SK-N-SH treated with all-trans-retinoic acid at 6 μM for 48 hours (cell line): ENCODE measurements around the gene RNF207.

Source experiments
- ATAC-seq: fragments of 200-7000 bp; cut with Tn5 transposase; 3 replicates; pipeline ENCODE4 v1.9.1; 2020; ENCODE audit warnings: mild to moderate bottlenecking, moderate library complexity
- ARNTL ChIP-seq: fragments of 450-650 bp; formaldehyde crosslinking; IDR thresholded peaks from 2 replicates; pipeline ENCODE4 v1.5.0; 2020; ENCODE audit warnings: low read depth, mild to moderate bottlenecking, moderate library complexity, borderline replicate concordance
- CSDC2 ChIP-seq: fragments of 250-450 bp; sonication (Bioruptor Pico); IDR thresholded peaks from 2 replicates; pipeline ENCODE4 v1.5.0; 2020; ENCODE audit warnings: mild to moderate bottlenecking, moderate library complexity
- ESRRG ChIP-seq: fragments of 250-450 bp; sonication (Bioruptor Pico); IDR thresholded peaks from 2 replicates; pipeline ENCODE4 v1.6.1; 2021; ENCODE audit warnings: mild to moderate bottlenecking
- GLIS3 ChIP-seq: fragments of 250-450 bp; sonication (Bioruptor Pico); IDR thresholded peaks from 2 replicates; pipeline ENCODE4 v1.5.0; 2020; ENCODE audit warnings: mild to moderate bottlenecking, moderate library complexity
- OSR1 ChIP-seq: fragments of 250-450 bp; sonication (Bioruptor Pico); IDR thresholded peaks from 2 replicates; pipeline ENCODE4 v1.8.0; 2022; ENCODE audit warnings: moderate library complexity, mild to moderate bottlenecking, inconsistent platforms
- RARB ChIP-seq: fragments of 250-450 bp; sonication (Bioruptor Pico); IDR thresholded peaks from 2 replicates; pipeline ENCODE4 v1.8.0; 2021; ENCODE audit warnings: mild to moderate bottlenecking, moderate library complexity
- TCF4 ChIP-seq: fragments of 250-450 bp; sonication (Bioruptor Pico); IDR thresholded peaks from 2 replicates; pipeline ENCODE4 v1.8.0; 2021; ENCODE audit warnings: mild to moderate bottlenecking, moderate library complexity, borderline replicate concordance
- ZC3H10 ChIP-seq: fragments of 250-450 bp; sonication (Bioruptor Pico); IDR thresholded peaks from 2 replicates; pipeline ENCODE4 v1.5.1; 2021; ENCODE audit warnings: mild to moderate bottlenecking, moderate library complexity
- ZFP3 ChIP-seq: fragments of 250-450 bp; sonication (Bioruptor Pico); IDR thresholded peaks from 2 replicates; pipeline ENCODE4 v1.5.0; 2020; ENCODE audit warnings: mild to moderate bottlenecking, moderate library complexity
- ZFP30 ChIP-seq: fragments of 450-650 bp; formaldehyde crosslinking; IDR thresholded peaks from 2 replicates; pipeline ENCODE4 v1.5.0; 2022; ENCODE audit warnings: mild to moderate bottlenecking, moderate library complexity
- ZNF565 ChIP-seq: fragments of 450-650 bp; formaldehyde crosslinking; conservative IDR thresholded peaks from 2 replicates; pipeline ENCODE4 v1.5.0; 2020; ENCODE audit warnings: low read depth, mild to moderate bottlenecking, moderate library complexity
- ZNF8 ChIP-seq: fragments of 450-650 bp; formaldehyde crosslinking; IDR thresholded peaks from 2 replicates; pipeline ENCODE4 v1.5.0; 2020; ENCODE audit warnings: mild to moderate bottlenecking, moderate library complexity
- TF ChIP-seq, protein P1 (sequence below): fragments of 250-450 bp; sonication (Bioruptor Pico); IDR thresholded peaks from 2 replicates; pipeline ENCODE4 v1.5.0; 2020; ENCODE audit warnings: mild to moderate bottlenecking, moderate library complexity
- TF ChIP-seq, protein P2 (sequence below): fragments of 250-450 bp; sonication (Bioruptor Pico); IDR thresholded peaks from 2 replicates; pipeline ENCODE4 v1.8.0; 2021; ENCODE audit warnings: low read depth, mild to moderate bottlenecking, moderate library complexity, borderline replicate concordance
- TF ChIP-seq, protein P3 (sequence below): fragments of 250-450 bp; sonication (Bioruptor Pico); IDR thresholded peaks from 2 replicates; pipeline ENCODE4 v1.5.1; 2021; ENCODE audit warnings: mild to moderate bottlenecking, moderate library complexity
- TF ChIP-seq, protein P4 (sequence below): fragments of 250-450 bp; sonication (Bioruptor Pico); IDR thresholded peaks from 2 replicates; pipeline ENCODE4 v1.5.1; 2020; ENCODE audit warnings: low read depth, mild to moderate bottlenecking, moderate library complexity

The RNF207 gene

DNA sequence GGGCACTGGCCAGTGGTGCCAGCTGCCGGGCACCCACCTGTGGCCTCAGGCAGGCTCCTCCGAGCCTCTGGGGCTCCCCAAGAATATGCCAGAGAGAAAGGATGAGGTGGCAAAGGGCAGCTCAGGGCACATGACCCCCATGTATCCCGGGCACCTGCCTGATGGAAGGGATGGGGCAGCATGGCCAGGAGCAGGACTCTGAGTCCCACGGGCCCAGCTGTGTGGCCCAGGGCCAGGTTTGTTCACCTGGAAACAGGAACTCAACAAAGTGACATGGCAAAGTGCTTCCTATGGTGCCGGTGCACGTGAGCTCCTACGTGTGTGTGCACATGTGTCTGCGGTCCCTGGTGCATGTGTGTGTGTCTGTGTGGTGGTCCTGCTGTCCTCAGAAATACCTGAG lies 64.5 kb downstream of the RNF207 start:
- TF ChIP-seq TCF4 (no peak), ZC3H10 (CRISPR knock-in tag) (no peak), ZNF8 (CRISPR knock-in tag) (no peak), ZNF565 (CRISPR knock-in tag) (no peak), CSDC2 (no peak), ARNTL (no peak), GLIS3 (no peak), OSR1 (CRISPR knock-in tag) (no peak), RARB (CRISPR knock-in tag) (no peak), ZFP30 (no peak), ZFP3 (CRISPR knock-in tag) (no peak), ESRRG (CRISPR knock-in tag) (no peak)
- TF ChIP-seq, protein P1, sequence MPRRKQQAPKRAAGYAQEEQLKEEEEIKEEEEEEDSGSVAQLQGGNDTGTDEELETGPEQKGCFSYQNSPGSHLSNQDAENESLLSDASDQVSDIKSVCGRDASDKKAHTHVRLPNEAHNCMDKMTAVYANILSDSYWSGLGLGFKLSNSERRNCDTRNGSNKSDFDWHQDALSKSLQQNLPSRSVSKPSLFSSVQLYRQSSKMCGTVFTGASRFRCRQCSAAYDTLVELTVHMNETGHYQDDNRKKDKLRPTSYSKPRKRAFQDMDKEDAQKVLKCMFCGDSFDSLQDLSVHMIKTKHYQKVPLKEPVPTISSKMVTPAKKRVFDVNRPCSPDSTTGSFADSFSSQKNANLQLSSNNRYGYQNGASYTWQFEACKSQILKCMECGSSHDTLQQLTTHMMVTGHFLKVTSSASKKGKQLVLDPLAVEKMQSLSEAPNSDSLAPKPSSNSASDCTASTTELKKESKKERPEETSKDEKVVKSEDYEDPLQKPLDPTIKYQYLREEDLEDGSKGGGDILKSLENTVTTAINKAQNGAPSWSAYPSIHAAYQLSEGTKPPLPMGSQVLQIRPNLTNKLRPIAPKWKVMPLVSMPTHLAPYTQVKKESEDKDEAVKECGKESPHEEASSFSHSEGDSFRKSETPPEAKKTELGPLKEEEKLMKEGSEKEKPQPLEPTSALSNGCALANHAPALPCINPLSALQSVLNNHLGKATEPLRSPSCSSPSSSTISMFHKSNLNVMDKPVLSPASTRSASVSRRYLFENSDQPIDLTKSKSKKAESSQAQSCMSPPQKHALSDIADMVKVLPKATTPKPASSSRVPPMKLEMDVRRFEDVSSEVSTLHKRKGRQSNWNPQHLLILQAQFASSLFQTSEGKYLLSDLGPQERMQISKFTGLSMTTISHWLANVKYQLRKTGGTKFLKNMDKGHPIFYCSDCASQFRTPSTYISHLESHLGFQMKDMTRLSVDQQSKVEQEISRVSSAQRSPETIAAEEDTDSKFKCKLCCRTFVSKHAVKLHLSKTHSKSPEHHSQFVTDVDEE, result no peak
- TF ChIP-seq, protein P2, sequence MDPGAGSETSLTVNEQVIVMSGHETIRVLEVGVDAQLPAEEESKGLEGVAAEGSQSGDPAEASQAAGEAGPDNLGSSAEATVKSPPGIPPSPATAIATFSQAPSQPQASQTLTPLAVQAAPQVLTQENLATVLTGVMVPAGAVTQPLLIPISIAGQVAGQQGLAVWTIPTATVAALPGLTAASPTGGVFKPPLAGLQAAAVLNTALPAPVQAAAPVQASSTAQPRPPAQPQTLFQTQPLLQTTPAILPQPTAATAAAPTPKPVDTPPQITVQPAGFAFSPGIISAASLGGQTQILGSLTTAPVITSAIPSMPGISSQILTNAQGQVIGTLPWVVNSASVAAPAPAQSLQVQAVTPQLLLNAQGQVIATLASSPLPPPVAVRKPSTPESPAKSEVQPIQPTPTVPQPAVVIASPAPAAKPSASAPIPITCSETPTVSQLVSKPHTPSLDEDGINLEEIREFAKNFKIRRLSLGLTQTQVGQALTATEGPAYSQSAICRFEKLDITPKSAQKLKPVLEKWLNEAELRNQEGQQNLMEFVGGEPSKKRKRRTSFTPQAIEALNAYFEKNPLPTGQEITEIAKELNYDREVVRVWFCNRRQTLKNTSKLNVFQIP (CRISPR knock-in tag), result no peak
- TF ChIP-seq, protein P3, sequence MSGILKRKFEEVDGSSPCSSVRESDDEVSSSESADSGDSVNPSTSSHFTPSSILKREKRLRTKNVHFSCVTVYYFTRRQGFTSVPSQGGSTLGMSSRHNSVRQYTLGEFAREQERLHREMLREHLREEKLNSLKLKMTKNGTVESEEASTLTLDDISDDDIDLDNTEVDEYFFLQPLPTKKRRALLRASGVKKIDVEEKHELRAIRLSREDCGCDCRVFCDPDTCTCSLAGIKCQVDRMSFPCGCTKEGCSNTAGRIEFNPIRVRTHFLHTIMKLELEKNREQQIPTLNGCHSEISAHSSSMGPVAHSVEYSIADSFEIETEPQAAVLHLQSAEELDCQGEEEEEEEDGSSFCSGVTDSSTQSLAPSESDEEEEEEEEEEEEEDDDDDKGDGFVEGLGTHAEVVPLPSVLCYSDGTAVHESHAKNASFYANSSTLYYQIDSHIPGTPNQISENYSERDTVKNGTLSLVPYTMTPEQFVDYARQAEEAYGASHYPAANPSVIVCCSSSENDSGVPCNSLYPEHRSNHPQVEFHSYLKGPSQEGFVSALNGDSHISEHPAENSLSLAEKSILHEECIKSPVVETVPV, result no peak
- TF ChIP-seq, protein P4, sequence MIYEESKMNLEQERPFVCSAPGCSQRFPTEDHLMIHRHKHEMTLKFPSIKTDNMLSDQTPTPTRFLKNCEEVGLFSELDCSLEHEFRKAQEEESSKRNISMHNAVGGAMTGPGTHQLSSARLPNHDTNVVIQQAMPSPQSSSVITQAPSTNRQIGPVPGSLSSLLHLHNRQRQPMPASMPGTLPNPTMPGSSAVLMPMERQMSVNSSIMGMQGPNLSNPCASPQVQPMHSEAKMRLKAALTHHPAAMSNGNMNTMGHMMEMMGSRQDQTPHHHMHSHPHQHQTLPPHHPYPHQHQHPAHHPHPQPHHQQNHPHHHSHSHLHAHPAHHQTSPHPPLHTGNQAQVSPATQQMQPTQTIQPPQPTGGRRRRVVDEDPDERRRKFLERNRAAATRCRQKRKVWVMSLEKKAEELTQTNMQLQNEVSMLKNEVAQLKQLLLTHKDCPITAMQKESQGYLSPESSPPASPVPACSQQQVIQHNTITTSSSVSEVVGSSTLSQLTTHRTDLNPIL (CRISPR knock-in tag), result no peak
- no peak for ATAC-seq
